GM12864 (cell line): ENCODE measurements around the gene PFKFB3.
"Not testable (repeated sequence)": the region's sequence is repeated elsewhere in the genome, so short reads cannot be mapped to it uniquely, and the experiment has no call there.

Experiments used
- DNase-seq: peaks from one replicate; pipeline ENCODE4 v3.0.0-alpha.2; 2011; ENCODE audit warnings: low read depth
- H3K4me3 ChIP-seq: 2 replicates; pipeline ENCODE4 v1.5.1; 2011; ENCODE audit warnings: mild to moderate bottlenecking, low read depth, low read length, control low read depth
- CTCF ChIP-seq: IDR thresholded peaks from 2 replicates; pipeline ENCODE4 v1.5.1; 2011; ENCODE audit warnings: low read depth, mild to moderate bottlenecking, moderate library complexity, low read length, control low read depth, inconsistent platforms; ENCODE audit errors: missing control alignments

The PFKFB3 gene

GRCh38 chr10:6244510-6244909 is 41.8 kb downstream of the PFKFB3 start:
- TF ChIP-seq CTCF = no peak
- DNase-seq = no peak
- H3K4me3 ChIP-seq = no peak overlapping the region

- no peak for DNase-seq
- TF ChIP-seq CTCF = no peak
- no peak overlapping the region for H3K4me3 ChIP-seq
These were observed 44.4 kb downstream of the PFKFB3 start for GRCh38 chr10:6247041-6247712.

GRCh38 chr10:6248908-6249307 is 46.2 kb downstream of the PFKFB3 start:
- DNase-seq, H3K4me3 ChIP-seq: not testable (repeated sequence)

- TF ChIP-seq CTCF = no peak
- no peak overlapping the region for H3K4me3 ChIP-seq
These were observed 47.0 kb downstream of the PFKFB3 start for GRCh38 chr10:6249698-6250097.

GRCh38 chr10:6250745-6251144 is 48.0 kb downstream of the PFKFB3 start:
- H3K4me3 ChIP-seq = no peak overlapping the region
- TF ChIP-seq CTCF = no peak
- DNase-seq = no peak

More at GRCh38 chr10:6249698-6250097, 47.0 kb downstream of the PFKFB3 start:
- no peak for DNase-seq

- no peak overlapping the region for H3K4me3 ChIP-seq
- DNase-seq = no peak
- TF ChIP-seq CTCF = no peak
These were observed 51.5 kb downstream of the PFKFB3 start for GRCh38 chr10:6254201-6254600.

- no peak for TF ChIP-seq CTCF
- H3K4me3 ChIP-seq = no peak overlapping the region
- no peak for DNase-seq
These were observed 52.9 kb downstream of the PFKFB3 start for GRCh38 chr10:6255548-6256061.
